HG02852 (cell line): ENCODE data around the gene ZBTB37.
"Not testable (repeated sequence)": the region's sequence is repeated elsewhere in the genome, so short reads cannot be mapped to it uniquely, and the experiment has no call there.

Experiments
- ATAC-seq: cut with Tn5 transposase; IDR thresholded peaks from one replicate; pipeline ENCODE4 v1.9.1; 2021; ENCODE audit warnings: mild to moderate bottlenecking, moderate library complexity; ENCODE audit not compliant: unreplicated experiment

ZBTB37 gene

DNA sequence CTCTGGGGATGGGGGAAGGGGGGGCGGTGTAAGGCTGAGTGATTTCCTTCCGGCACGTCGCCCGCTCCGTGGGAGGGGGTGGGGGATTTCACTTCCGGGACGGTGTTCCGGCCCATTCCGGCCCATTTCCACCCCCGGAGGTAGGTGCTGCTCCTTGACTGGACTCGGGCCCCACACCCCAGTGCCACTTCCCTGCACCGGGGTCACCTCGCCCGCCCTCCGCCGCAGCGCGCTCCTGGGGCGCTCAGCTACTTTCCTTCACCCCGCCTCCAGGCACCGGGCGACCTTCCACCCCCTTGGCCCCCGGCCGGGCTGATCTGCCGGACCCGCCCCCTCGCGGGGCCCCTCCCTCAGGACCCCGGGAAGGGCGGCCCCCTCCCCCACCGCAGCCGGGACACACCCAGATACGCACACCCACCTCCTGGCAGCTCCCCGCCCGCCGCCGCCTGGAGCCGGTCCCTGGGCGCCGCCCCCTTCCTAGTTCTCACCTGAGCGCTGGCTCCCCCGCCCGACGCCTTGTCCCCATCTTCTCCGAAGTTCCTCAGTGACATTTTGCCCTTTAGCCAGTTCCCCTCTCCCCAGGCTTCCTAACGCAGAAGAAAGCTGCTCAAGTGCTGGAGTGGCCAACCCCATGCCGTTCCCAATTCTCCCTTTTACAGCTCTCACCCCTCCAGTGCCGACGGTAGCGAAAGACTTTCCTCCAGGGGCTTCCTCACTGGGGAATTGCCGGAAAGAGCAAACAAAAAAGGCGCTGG, at the start of gene ZBTB37:
TSS of gene ZBTB37 (plus strand) at position 115 of the 755 bp plus-strand sequence. CDS start 1,846 bp downstream, outside the sequence.
- peak; percentile 59 for ATAC-seq

- no peak for ATAC-seq
These were observed 49.7 kb upstream of the ZBTB37 start for GRCh38 chr1:173818459-173818858.

- no peak for ATAC-seq
These were observed 46.5 kb upstream of the ZBTB37 start for GRCh38 chr1:173821680-173822079.

GRCh38 chr1:173823781-173824314, 44.3 kb upstream of the ZBTB37 start:
- peak; percentile 34 for ATAC-seq

GRCh38 chr1:173824315-173825081, 43.7 kb upstream of the ZBTB37 start, which contains the start of the genes CENPL and DARS2:
TSS of gene CENPL (minus strand) at chr1:173824883. CDS start at chr1:173811299, 13,584 bp downstream.
TSS of gene DARS2 (plus strand) at chr1:173824673. CDS start at chr1:173825230, 557 bp downstream.
- peak; percentile 79 for ATAC-seq

DNA sequence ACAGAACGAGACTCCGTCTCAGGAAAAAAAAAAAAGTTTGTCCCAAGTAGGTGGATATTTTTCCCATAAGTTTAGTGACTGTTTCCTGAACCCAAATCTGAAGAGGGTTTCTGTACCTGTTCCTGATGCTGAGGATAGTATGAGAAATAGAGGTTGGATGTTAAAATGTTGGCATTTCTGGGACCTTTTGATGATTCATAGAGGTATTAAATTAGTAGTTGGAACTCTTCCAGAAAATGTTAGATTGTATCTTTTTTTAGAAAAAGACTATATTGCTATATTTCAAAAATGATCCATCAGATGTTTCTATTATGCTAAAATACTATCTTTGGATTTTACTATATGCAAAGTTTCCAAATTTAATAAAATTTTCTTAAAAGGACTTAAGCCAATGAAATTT, 40.6 kb upstream of the ZBTB37 start:
- no peak for ATAC-seq

GRCh38 chr1:173832748-173833147, 35.4 kb upstream of the ZBTB37 start:
- no peak for ATAC-seq

- no peak for ATAC-seq
These were observed 16.1 kb upstream of the ZBTB37 start for GRCh38 chr1:173852105-173852504.

DNA sequence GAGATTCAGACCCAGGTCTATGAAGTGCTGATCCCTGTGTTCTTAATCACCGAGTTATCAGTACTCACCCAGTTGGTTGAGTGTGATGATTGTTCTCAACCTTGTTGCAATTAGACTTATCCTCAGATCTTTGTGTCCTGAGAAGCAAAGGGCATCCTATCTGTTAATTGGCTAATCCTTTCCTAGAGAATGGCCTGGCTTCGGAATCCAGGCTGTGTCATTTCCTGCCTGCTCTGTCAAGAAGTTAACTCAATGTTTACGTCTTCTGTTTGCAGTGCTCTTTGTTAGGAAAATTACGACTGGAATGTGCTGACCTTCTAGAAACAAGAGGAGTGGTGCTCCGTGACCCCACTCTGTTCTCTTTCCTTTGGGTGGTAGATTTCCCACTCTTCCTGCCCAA, 15.1 kb upstream of the ZBTB37 start:
- ATAC-seq: no peak

DNA sequence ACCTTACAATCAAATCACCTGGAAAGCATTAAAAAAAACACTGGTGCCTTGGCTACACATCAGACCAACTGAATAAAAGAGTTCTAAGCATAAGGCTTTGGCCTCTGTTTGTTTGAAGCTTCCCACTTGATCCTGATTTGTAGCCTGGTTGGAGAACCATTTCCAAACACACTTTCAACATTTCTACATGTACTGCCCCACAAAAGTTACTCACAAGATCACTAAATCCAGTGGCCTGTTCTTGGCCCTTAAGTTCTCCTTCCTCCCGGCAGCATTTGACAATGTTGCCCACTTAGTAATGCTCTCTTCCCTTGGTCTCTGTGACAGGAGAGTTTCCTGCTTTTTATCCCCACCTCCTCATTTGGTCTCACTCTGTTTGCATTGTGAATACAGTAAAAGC, 12.2 kb upstream of the ZBTB37 start:
- no peak for ATAC-seq

DNA sequence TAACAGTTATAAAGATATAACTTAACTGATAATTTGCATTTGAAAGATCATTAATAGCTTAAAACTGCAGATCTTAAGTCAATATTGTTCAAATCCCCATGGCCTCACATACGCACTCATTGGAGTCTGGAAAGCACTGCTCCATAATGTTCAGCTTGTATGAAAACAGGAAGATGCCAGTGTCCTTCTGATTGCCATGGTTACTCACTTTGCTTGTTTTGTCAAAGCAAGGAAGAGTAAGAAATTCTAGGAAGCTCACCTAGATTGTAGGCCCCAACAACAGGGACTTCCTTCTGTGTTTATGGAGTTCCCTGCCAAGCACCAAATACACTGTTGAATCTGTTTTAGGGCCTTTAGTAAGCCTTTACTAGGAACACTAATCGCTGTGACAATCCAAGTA, 11.3 kb upstream of the ZBTB37 start:
- ATAC-seq: no peak

GRCh38 chr1:173857363-173857917, 10.7 kb upstream of the ZBTB37 start:
- no peak for ATAC-seq

DNA sequence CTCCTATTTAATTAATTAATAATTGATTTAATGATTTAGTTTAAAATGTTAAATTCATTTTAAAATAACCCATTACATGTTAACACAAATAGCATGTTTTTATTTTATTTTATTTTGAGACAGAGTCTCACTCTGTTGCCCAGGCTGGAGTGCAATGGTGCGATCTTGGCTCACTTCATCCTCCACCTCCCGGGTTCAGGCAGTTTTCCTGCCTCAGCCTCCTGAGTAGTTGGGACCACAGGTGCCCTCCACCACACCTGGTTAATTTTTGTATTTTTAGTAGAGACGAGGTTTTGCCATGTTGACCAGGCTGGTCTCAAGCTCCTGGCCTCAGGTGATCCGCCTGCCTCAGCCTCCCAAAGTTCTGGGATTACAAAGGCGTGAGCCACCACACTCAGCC, 8.6 kb upstream of the ZBTB37 start:
- not testable (repeated sequence) for ATAC-seq

DNA sequence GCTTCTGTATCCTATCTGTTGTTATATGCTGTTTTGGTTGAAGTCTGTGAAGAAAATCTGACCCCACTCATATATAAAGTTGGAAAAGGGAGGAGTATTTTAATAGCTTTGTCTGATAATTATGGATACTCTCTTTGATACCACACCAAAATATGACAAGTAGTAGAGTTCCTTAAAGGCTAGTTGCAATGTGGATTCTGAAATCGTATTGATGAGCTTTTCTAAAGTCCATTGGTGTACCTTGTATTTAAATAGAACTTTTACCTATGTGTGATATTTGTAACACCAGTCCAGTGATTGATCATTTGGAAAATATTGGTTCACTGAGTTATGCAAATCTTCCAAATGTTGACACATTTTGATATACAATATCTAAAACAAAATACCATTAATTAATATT, 8.1 kb upstream of the ZBTB37 start:
- no peak for ATAC-seq

DNA sequence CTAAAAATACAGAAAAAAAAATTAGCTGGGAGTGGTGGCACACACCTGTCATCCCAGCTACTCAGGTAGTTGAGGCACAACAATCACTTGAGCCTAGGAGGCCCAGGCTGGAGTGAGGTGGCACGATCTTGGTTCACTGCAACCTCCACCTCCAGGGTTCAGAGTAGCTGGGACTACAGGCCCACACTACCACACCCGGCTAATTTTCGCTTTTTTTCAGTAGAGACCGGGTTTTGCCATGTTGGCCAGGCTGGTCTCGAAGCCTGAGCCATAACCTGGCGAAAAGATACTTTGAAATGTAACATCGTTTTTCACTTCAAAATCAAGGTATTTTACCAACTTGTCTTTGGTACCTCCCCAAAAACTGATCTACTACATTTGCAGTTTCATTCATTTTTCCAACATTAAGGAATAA, 6.4 kb upstream of the ZBTB37 start:
- no peak for ATAC-seq

- ATAC-seq: not testable (repeated sequence)
These were observed 5.9 kb upstream of the ZBTB37 start for GRCh38 chr1:173862146-173862768.

GRCh38 chr1:173862769-173863223, 5.4 kb upstream of the ZBTB37 start:
- ATAC-seq: no peak

- ATAC-seq: no peak
These were observed 4.7 kb upstream of the ZBTB37 start for GRCh38 chr1:173863224-173864161.

GRCh38 chr1:173864179-173864867, 3.9 kb upstream of the ZBTB37 start:
- no peak for ATAC-seq
